ENCODE results near the gene HIF3A. TPM values are rescaled to one million over a fixed set of nuclear protein-coding genes. Genes with fewer than 3 reads are reported as not detected.
"Not testable (repeated sequence)": the region's sequence is repeated elsewhere in the genome, so short reads cannot be mapped to it uniquely, and the experiment has no call there.

HIF3A gene
- total RNA-seq, 3 donors from 2014 or later, result 10.4 to 111 (median 20.6) TPM

GRCh38 chr19:46264801-46265200 is 32.0 kb upstream of the HIF3A start:
- H3K27me3 ChIP-seq; H3K9me3 ChIP-seq; H3K27ac ChIP-seq; H3K36me3 ChIP-seq; H3K4me1 ChIP-seq; H3K4me3 ChIP-seq; DNase-seq (ENCODE audit: low spot score in 2 of 2): not testable (repeated sequence)
- intact Hi-C loops (cut with DNase I; ENCODE audit: low total_unique reads), result loop anchor here (2.0 kb wide), 1 partner anchor 188 kb away; no protein-coding TSS in a partner anchor

- intact Hi-C loops (cut with DNase I; ENCODE audit: low total_unique reads), result loop anchor here (2.0 kb wide), 1 partner anchor 189 kb away; no protein-coding TSS in a partner anchor
- no peak overlapping the region for H3K4me3 ChIP-seq
- DNase-seq (ENCODE audit: low spot score in 2 of 2), result peak in 1 of 2 donors; percentile 42
- peaks cover 0 to 5% of the 10 kb centered on the region in 2 donors for H3K27me3 ChIP-seq
- no peak overlapping the region for H3K27ac ChIP-seq
- peak in 1 of 3 donors; percentile 12 for TF ChIP-seq POLR2AphosphoS5 (IDR thresholded peaks at IDR 0.05)
- no peak for TF ChIP-seq POLR2A (IDR thresholded peaks at IDR 0.05)
- TF ChIP-seq, protein P1, sequence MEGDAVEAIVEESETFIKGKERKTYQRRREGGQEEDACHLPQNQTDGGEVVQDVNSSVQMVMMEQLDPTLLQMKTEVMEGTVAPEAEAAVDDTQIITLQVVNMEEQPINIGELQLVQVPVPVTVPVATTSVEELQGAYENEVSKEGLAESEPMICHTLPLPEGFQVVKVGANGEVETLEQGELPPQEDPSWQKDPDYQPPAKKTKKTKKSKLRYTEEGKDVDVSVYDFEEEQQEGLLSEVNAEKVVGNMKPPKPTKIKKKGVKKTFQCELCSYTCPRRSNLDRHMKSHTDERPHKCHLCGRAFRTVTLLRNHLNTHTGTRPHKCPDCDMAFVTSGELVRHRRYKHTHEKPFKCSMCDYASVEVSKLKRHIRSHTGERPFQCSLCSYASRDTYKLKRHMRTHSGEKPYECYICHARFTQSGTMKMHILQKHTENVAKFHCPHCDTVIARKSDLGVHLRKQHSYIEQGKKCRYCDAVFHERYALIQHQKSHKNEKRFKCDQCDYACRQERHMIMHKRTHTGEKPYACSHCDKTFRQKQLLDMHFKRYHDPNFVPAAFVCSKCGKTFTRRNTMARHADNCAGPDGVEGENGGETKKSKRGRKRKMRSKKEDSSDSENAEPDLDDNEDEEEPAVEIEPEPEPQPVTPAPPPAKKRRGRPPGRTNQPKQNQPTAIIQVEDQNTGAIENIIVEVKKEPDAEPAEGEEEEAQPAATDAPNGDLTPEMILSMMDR (IDR thresholded peaks at IDR 0.05), result peak; percentile 90 to 98 (median 95)
- no peaks in the 10 kb centered on the region for H3K4me1 ChIP-seq
- H3K36me3 ChIP-seq, result no peaks in the 10 kb centered on the region
- H3K9me3 ChIP-seq, result no peaks in the 10 kb centered on the region
These were observed 31.5 kb upstream of the HIF3A start for GRCh38 chr19:46265217-46265828.

GRCh38 chr19:46269101-46269500 is 27.7 kb upstream of the HIF3A start:
- intact Hi-C loops (cut with DNase I; ENCODE audit: low total_unique reads), result no loop called here
- Histone ChIP-seq H3K4me3 (no peak overlapping the region), H3K36me3 (no peaks in the 10 kb centered on the region), H3K9me3 (no peaks in the 10 kb centered on the region), H3K27me3 (peaks cover 0 to 2% of the 10 kb centered on the region in 2 donors), H3K4me1 (no peaks in the 10 kb centered on the region), H3K27ac (no peak overlapping the region)
- no peak for TF ChIP-seq POLR2AphosphoS5 (IDR thresholded peaks at IDR 0.05)
- TF ChIP-seq, protein P1 (IDR thresholded peaks at IDR 0.05), result no peak
- no peak for TF ChIP-seq POLR2A (IDR thresholded peaks at IDR 0.05)
- no peak for DNase-seq (ENCODE audit: low spot score in 2 of 2)

GRCh38 chr19:46270521-46271256 is 26.2 kb upstream of the HIF3A start:
- intact Hi-C loops (cut with DNase I; ENCODE audit: low total_unique reads), result no loop called here
- no peaks in the 10 kb centered on the region for H3K36me3 ChIP-seq
- DNase-seq (ENCODE audit: low spot score in 2 of 2), result no peak
- H3K27me3 ChIP-seq, result peaks cover 0 to 2% of the 10 kb centered on the region in 2 donors
- H3K4me1 ChIP-seq, result no peaks in the 10 kb centered on the region
- H3K9me3 ChIP-seq, result no peaks in the 10 kb centered on the region
- H3K4me3 ChIP-seq, result no peak overlapping the region
- no peak for TF ChIP-seq POLR2AphosphoS5 (IDR thresholded peaks at IDR 0.05)
- TF ChIP-seq, protein P1 (IDR thresholded peaks at IDR 0.05), result no peak
- TF ChIP-seq POLR2A (IDR thresholded peaks at IDR 0.05), result no peak
- no peak overlapping the region for H3K27ac ChIP-seq

GRCh38 chr19:46271481-46272197 is 25.2 kb upstream of the HIF3A start:
- Histone ChIP-seq H3K4me3 (no peak overlapping the region), H3K27ac (no peak overlapping the region), H3K27me3 (peaks cover 0 to 2% of the 10 kb centered on the region in 2 donors), H3K4me1 (no peaks in the 10 kb centered on the region), H3K9me3 (no peaks in the 10 kb centered on the region), H3K36me3 (no peaks in the 10 kb centered on the region)
- TF ChIP-seq, protein P1 (IDR thresholded peaks at IDR 0.05), result no peak
- no peak for TF ChIP-seq POLR2A (IDR thresholded peaks at IDR 0.05)
- no peak for TF ChIP-seq POLR2AphosphoS5 (IDR thresholded peaks at IDR 0.05)
- intact Hi-C loops (cut with DNase I; ENCODE audit: low total_unique reads), result no loop called here
- DNase-seq (ENCODE audit: low spot score in 2 of 2), result no peak

GRCh38 chr19:46273931-46274330 is 22.9 kb upstream of the HIF3A start:
- intact Hi-C loops (cut with DNase I; ENCODE audit: low total_unique reads), result not testable (repeated sequence)

More at GRCh38 chr19:46273931-46274330, 22.9 kb upstream of the HIF3A start:
- not testable (repeated sequence) for H3K4me1 ChIP-seq; H3K4me3 ChIP-seq; DNase-seq (ENCODE audit: low spot score in 2 of 2); H3K36me3 ChIP-seq; H3K27me3 ChIP-seq; H3K27ac ChIP-seq; H3K9me3 ChIP-seq

Data from breast epithelium (tissue), 4 donors.